GM21576 (cell line): Measurements from ENCODE around the gene TCP11L1.
"Not testable (repeated sequence)": the region's sequence is repeated elsewhere in the genome, so short reads cannot be mapped to it uniquely, and the experiment has no call there.

Experiments
- ATAC-seq: cut with Tn5 transposase; IDR thresholded peaks from one replicate; pipeline ENCODE4 v1.9.1; 2021; ENCODE audit warnings: mild to moderate bottlenecking, moderate library complexity; ENCODE audit not compliant: unreplicated experiment

Gene TCP11L1

DNA sequence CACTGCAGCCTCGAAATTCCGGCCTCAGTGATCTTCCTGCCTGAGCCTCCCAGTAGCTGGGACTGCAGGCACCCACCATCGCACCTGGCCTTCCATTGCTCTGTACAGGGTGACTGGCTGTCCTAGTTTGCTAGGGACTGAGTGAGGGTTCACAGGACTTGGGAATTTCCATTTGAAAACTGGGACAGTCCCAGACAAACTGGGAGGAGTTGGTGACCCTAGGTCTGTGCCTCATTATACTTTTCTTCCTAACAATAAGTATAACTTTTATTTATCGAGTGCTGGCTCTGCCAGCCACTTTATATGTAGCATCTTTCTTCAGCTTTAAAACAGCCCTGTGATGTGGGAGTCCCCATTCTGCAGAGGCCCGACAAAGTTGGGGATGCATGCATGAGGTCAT lies 25.5 kb downstream of the TCP11L1 start:
- ATAC-seq = no peak

DNA sequence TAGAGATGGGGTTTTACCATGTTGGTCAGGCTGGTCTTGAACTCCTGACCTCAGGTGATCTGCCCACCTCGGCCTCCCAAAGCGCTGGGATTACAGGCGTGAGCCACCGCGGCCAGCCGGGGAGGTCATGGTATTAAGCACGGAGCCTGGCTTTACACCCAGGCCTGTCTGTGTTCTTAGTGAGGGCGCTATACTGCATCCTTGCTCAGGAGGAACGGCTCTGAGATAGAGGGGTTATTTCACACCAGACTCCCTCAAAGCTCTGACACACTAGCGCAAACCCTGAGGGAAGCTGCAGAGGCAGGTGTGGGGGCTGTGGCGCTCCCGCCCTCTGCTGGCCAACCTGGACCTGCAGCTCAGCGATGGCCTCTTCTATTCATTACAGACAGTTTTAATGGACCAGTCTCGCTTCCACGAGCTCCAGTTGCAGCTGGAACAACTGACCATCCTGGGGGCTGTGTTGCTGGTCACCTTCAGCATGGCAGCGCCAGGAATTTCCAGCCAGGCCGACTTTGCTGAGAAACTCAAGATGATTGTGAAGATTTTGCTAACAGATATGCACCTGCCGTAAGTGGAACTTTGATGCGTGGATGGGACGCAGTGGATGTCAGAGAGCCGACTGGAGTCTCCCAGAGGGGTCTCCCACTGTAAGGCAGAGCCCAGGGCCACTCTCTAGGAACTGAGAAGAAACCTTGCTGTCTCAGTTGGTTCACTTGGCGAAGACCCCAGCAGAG lies 26.2 kb downstream of the TCP11L1 start:
- ATAC-seq = peak; percentile 58

DNA sequence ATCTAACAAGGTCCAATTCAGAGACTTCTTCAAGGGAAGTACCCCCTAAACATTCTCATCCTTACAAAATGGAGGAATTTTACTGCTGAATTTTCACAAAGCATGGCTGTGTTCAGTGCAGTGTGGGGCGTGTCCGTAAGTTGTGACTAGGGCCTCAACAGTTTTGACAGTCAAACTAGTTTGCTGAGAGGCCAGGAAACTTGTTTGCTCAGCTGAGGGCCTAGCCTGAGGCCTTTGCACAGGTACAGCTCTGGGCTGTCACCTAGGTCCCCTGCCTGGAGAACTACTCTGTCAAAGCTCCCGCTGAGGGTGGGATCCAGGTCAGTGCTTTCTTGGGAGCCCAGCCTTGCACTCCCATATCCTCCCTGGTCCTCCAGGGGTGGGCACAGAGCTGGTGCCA lies 27.9 kb downstream of the TCP11L1 start:
- no peak for ATAC-seq

DNA sequence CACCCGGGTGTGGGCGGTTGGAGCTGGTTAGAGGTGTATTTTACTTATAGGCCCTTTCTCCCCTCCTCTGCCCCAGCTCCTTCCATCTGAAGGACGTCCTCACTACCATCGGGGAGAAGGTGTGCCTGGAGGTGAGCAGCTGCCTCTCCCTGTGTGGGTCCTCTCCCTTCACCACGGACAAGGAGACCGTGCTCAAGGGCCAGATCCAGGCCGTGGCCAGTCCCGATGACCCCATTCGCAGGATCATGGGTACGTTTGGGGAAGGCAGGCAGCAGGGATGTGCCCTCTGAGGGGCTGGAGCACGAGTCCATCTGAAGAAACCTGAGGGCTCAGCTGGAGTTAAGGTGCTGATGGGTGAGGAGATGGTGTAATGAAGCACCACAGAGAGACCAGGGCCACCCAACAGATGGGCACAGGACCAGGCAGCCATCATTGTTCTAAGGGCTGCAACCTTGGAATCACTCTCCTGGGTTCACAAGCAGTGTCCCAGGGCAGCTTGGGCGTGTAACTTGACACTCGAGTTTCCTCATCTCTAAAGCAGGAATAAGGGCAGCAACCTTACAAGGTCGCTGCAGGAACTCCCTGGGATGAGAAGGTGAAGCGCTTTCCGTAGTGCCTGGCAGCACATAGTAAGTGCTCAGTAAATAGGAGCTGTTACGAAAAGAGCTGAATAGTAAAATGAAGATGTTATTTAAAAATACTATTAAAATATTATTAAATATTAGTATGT lies 29.4 kb downstream of the TCP11L1 start:
- ATAC-seq = no peak

DNA sequence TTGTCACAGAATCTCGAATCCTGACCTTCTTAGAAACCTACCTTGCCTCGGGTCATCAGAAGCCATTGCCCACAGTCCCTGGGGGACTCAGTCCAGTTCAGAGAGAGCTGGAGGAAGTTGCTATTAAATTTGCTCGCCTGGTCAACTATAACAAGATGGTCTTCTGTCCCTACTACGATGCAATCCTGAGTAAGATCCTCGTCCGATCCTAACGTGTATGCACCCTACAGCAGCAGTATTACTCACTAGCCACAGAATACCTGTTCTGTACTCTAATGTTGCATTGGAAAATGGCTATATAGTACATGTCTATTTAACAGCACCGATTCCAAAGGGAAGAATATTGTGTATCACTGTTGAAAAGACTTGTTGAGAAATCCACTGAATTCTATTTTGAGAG lies 33.1 kb downstream of the TCP11L1 start:
- ATAC-seq = no peak

DNA sequence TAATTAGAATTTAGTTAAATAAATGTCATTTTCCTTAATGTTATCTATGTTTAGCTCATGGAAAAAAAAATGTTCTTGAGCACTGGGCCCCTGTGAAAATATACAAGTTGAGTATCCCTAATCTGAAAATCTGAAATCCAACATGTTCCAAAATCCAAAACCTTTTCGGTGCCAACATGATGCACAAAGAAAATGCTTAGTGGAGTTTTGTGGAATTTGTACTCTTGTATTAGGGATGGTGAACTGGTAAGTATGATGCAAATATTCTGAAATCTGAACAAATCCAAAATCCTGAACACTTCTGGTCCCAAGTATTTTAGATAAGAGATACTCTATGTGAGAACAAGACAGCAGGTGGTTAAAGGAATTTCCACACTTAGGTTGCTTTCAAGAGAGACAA lies 44.5 kb downstream of the TCP11L1 start:
- no peak for ATAC-seq

DNA sequence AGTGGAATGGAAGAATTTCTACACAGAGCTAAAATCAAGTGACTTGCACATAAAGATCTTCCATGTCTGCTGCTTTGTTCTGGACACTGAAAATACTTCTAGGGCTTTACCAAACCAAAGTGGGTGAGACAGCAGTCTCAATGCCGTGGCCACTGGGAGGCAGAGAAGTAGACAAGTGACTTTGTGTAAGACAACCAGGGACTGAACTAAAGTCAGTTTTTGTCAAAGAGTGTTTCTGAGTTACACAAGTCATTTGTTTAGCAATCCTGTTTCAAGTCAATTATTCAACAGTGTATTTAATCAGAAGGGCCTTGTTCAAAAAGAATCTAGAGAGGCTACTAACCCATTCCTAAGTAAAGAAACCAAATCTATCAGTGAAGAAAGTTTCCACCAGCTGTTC lies 46.6 kb downstream of the TCP11L1 start:
- no peak for ATAC-seq

DNA sequence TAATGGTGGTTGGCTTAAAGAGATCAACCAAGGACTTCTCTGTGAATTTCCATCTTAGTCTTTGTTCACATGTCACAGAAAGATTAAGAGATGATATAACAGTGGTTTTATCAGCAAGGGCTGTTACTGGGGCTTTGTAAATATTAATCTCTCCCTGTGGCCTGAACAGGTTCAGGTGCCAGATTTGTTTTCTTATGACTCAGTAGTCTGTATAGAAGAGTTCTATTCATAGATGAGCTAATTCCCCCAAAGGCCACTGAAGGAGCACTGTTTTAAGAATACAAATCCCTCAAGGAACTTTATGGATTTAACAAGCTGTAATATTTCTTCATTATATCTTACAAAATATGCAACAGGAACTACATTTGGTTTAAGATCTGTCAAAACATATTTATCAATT lies 50.4 kb downstream of the TCP11L1 start:
- no peak for ATAC-seq

DNA sequence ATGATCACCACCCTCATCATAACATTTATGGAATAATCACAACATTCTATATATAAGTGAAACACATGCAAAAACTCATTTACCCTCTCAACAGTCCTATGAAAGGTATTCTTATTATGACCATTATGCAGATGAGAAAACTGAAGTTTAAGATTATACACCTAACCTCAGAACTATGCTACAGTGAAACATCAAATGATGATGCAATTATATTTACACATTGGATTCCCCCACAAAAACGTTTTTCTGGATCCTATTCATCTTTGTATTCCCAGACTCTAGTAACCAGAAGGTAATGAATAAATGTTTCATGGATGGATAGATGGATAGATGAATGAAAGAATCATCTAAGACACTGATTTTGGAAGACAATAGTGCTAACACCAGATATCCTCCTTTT lies 54.8 kb downstream of the TCP11L1 start:
- ATAC-seq = no peak

DNA sequence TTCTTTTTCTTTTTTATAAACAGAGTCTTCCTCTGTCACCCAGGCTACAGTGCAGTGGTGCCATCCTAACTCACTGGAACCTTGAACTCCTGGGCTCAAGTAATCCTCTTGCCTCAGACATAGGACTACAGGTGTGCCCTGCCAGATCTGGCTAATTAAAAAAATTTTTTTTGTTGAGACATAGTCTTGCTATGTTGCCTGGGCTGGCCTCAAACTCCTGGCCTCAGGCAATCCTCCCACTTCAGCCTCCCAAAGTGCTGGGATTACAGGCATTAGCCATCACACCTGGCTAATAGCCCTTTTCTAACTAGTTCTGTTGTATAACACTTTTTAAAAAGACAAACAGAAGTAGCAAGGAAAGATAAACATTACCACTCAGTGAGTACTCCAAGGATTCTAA lies 64.5 kb downstream of the TCP11L1 start:
- no peak for ATAC-seq

DNA sequence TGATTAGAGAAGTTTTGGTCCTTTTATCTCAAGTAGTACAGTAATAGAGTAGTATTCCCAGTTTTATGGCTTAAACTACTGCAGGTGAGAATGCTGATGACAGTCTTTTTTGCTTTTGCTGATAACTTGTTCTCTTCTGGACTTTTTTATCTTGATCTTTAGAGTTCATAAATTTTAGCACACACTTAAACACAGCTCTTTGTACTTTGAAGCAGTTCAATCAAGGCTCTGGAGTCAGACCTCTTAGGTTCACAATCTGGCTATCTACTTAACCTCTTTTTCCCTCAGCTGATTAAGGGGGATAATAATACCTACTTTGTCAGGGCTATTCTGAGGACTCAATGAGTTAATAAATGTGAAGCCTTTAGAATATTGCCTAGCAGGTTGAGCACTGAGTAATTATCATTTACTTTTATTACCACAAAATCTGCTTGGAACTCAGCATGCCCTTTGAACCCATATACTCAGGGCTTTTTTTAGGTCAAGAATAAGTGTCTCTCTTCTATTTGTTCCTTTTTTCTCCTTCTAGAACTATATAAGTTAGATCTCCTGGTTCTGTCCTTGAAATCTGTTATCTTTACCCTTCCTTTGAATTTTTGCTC lies 70.0 kb downstream of the TCP11L1 start:
- ATAC-seq = no peak

DNA sequence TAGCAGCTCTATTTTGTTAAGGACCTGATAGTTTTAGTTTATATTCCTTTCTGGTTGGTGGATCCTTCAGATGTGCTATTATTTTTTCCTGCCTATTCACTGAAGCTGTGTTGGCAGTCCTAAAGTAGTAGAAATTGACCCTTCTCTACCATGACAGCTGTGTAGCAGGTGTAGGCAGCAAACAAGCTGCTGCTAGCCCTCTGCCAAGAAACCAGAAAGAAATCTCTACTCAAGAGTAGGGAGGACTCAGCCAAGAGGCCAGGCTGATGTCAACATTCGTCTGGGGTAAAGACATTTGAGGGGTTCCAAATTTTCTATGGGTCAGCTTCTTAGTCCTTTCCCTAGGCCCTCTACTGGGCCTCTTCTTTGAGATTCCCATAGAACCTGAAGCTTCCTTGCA lies 70.7 kb downstream of the TCP11L1 start:
- ATAC-seq = no peak

DNA sequence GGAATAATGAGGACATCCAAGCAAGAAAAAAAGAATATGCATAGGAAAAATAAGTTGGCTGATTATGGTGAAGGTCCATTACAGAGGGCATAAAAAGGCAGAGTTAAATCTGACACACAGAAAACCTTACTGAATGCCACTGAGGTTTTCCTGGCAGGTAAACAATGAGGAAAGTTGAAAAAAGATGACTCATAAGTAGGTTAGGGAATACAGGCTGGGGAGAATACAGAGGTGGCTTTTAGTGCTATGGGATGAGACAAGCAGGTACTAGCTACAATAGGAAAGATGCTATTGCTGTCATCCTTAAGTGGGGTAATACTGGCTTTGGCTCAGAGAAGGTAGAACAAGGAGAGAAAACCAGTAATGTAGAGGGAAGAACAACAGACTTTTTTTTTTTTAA lies 77.2 kb downstream of the TCP11L1 start:
- ATAC-seq = no peak

DNA sequence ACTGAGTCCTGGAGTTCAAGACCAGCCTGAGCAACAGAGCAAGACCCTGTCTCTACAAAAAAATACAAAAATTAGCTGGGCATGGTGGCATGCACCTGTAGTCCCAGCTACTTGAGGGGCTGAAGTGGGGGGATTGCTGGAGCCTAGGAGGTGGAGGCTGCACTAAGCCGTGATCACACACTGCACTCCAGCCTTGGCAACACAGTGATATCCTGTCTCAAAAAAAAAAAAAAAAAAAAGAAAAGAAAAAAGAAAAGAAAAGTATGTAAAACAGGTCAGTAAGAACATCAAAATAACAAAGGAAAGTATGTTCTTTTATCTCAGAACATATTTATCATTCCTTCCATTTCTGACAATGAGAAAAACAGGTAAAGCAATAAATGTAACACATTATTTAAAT lies 83.3 kb downstream of the TCP11L1 start:
- not testable (repeated sequence) for ATAC-seq
